ENCODE measurements around the gene GPR32.

The GPR32 gene

GRCh38 chr19:50795664-50796073 lies 25.4 kb downstream of the GPR32 start:
- ChIA-PET CTCF (interaction anchor here (0.6 to 9.4 kb wide), 5 partner anchors 11 to 126 kb away, joined by 3 to 79 read pairs (median 5); no protein-coding TSS in a partner anchor), POLR2A (interaction anchor here (1.0 to 7.9 kb wide), 7 partner anchors 7 to 467 kb away, joined by 3 to 85 read pairs (median 4); partner anchors contain the start of gene KCNC3)
- H3K27ac ChIP-seq (ENCODE audit: extremely low read depth, low read depth, low read length): no peak overlapping the region
- H3K4me3 ChIP-seq (ENCODE audit: low read depth, low read length): no peak overlapping the region
- H3K4me1 ChIP-seq (ENCODE audit: control insufficient read depth, insufficient read depth, low read length): peaks cover 4% of the 10 kb centered on the region; the same call in 1 of the 2 replicates
- no peaks in the 10 kb centered on the region for H3K9me3 ChIP-seq (ENCODE audit: control insufficient read depth, insufficient read depth, low read depth, low read length)
- H3K36me3 ChIP-seq (ENCODE audit: control insufficient read depth in 2 of 2, insufficient read depth in 1 of 2, low read length in 2 of 2): peaks cover 14 to 54% of the 10 kb centered on the region in 2 experiments
- TF ChIP-seq ZNF280D (tag by site-specific recombination; IDR thresholded peaks at IDR 0.05) (peak; percentile 70; the same call in 1 of the 2 replicates), ZNF37A (tag by site-specific recombination; IDR thresholded peaks at IDR 0.05) (no peak), ZBTB17 (tag by site-specific recombination; IDR thresholded peaks at IDR 0.05) (peak; percentile 30; the same call in 1 of the 2 replicates), WT1 (tag by site-specific recombination; IDR thresholded peaks at IDR 0.05) (no peak), TRIM28 (IDR thresholded peaks at IDR 0.05; ENCODE audit: borderline replicate concordance, low read length) (peak; percentile 28; the same call in 1 of the 2 replicates), ZNF391 (tag by site-specific recombination; IDR thresholded peaks at IDR 0.05; ENCODE audit: borderline replicate concordance, low read depth) (peak; percentile 15; the same call in 1 of the 2 replicates)

- POLR2A ChIA-PET: interaction anchor here (0.6 to 7.9 kb wide), 8 partner anchors 7 to 467 kb away, joined by 3 to 85 read pairs (median 4); partner anchors contain the start of gene KCNC3
- CTCF ChIA-PET: interaction anchor here (0.6 to 9.4 kb wide), 2 partner anchors 72 to 125 kb away, joined by 3 to 79 read pairs; no protein-coding TSS in a partner anchor
- Histone ChIP-seq H3K9me3 (ENCODE audit: control insufficient read depth, insufficient read depth, low read depth, low read length) (no peaks in the 10 kb centered on the region), H3K27ac (ENCODE audit: extremely low read depth, low read depth, low read length) (no peak overlapping the region), H3K4me3 (ENCODE audit: low read depth, low read length) (no peak overlapping the region), H3K36me3 (ENCODE audit: control insufficient read depth in 2 of 2, insufficient read depth in 1 of 2, low read length in 2 of 2) (peaks cover 19 to 59% of the 10 kb centered on the region in 2 experiments), H3K4me1 (ENCODE audit: control insufficient read depth, insufficient read depth, low read length) (peaks cover 4% of the 10 kb centered on the region; the same call in 1 of the 2 replicates)
- TF ChIP-seq YY2 (tag by site-specific recombination; IDR thresholded peaks at IDR 0.05) (no peak), ZSCAN16 (tag by site-specific recombination; IDR thresholded peaks at IDR 0.05) (no peak), SCRT1 (tag by site-specific recombination; IDR thresholded peaks at IDR 0.05; ENCODE audit: borderline replicate concordance) (no peak), REPIN1 (tag by site-specific recombination; IDR thresholded peaks at IDR 0.05; ENCODE audit: low read depth) (no peak), ZBTB49 (tag by site-specific recombination; IDR thresholded peaks at IDR 0.05; ENCODE audit: low read depth) (no peak), ZBTB26 (tag by site-specific recombination; optimal IDR thresholded peaks at IDR 0.05) (no peak), ZFHX2 (tag by site-specific recombination; conservative IDR thresholded peaks at IDR 0.05) (no peak), ZNF18 (tag by site-specific recombination; IDR thresholded peaks at IDR 0.05) (no peak), ZNF560 (tag by site-specific recombination; IDR thresholded peaks at IDR 0.05; ENCODE audit: borderline replicate concordance) (no peak), KLF1 (tag by site-specific recombination; IDR thresholded peaks at IDR 0.05) (no peak), ZNF223 (tag by site-specific recombination; IDR thresholded peaks at IDR 0.05) (no peak), CTCF (tag by site-specific recombination; IDR thresholded peaks at IDR 0.05) (no peak), PATZ1 (tag by site-specific recombination; IDR thresholded peaks at IDR 0.05) (peak; percentile 69; the same call in 1 of the 2 replicates), ZNF571 (tag by site-specific recombination; IDR thresholded peaks at IDR 0.05) (no peak), ZNF423 (tag by site-specific recombination; IDR thresholded peaks at IDR 0.05) (no peak), ZNF561 (tag by site-specific recombination; IDR thresholded peaks at IDR 0.05; ENCODE audit: borderline replicate concordance) (peak; percentile 23; the same call in 1 of the 2 replicates)
These were observed 25.9 kb downstream of the GPR32 start for GRCh38 chr19:50796128-50796633.
